HepG2 (cell line): Measurements from ENCODE around the gene ZNF12. TPM values are rescaled to one million over a fixed set of nuclear protein-coding genes. Genes with fewer than 3 reads are reported as not detected.
"Not testable (repeated sequence)": the region's sequence is repeated elsewhere in the genome, so short reads cannot be mapped to it uniquely, and the experiment has no call there.

Source experiments
- ATAC-seq: fragments of 200-7000 bp; cut with Tn5 transposase; 3 replicates; pipeline ENCODE4 v1.9.1; 2020; ENCODE audit warnings: mild to moderate bottlenecking, moderate library complexity
- BruUV-seq: library from RNA; stranded (reverse); fragments of 400-500 nt; replicated peaks from 2 replicates; lab custom pipeline; 2021; lab: Mats Ljungman, UMichigan
- CTCF ChIA-PET: fragments of 300-600 bp; formaldehyde crosslinking; extraction: SDS; loops from one replicate; lab custom pipeline; 2021; ENCODE audit warnings: low total read pairs, inconsistent platforms, low intra/inter-chr PET ratio; lab: Yijun Ruan, JAX
- POLR2A ChIA-PET: fragments of 350-600 bp; sonication (Branson Sonifier 250); formaldehyde crosslinking; loops from one replicate; lab custom pipeline; 2020; ENCODE audit warnings: antibody characterized with exemption, inconsistent platforms; lab: Yijun Ruan, JAX
- DNase-seq: peaks from one replicate; pipeline ENCODE4 v3.0.0-alpha.2; 2015; ENCODE audit warnings: low spot score
- FAIRE-seq: peaks from 3 replicates; lab custom pipeline; 2011; peaks lifted over from hg19 to GRCh38; lab: Jason Lieb, UNC
- H2AFZ ChIP-seq: one replicate; pipeline ENCODE4 v1.6.1; 2011; ENCODE audit warnings: low read length, inconsistent platforms
- H3K27ac ChIP-seq: fragments of 300-600 bp; 3 replicates; pipeline ENCODE4 v1.8.0; 2011; ENCODE audit warnings: mixed run types, mild to moderate bottlenecking, mixed read lengths, low read length, inconsistent platforms; ENCODE audit not compliant: insufficient read depth; ENCODE audit errors: extremely low read length
- H3K27me3 ChIP-seq, 2 experiments: fragments of 200-600 bp in 1 of 2; 2 replicates in 1 of 2; 3 replicates in 1 of 2; pipeline versions ENCODE4 v1.6.0 to v1.8.0; 2011; ENCODE audit warnings: low read length in 2 of 2, mild to moderate bottlenecking in 2 of 2, moderate library complexity in 2 of 2, inconsistent platforms in 1 of 2; ENCODE audit not compliant: insufficient read depth in 2 of 2, control insufficient read depth in 1 of 2
- H3K36me3 ChIP-seq, 2 experiments: fragments of 200-600 bp in 1 of 2; replicated peaks in 1 of 2; 2 replicates in 1 of 2; 3 replicates in 1 of 2; pipeline versions ENCODE4 v1.5.1 to v1.8.0; 2011; ENCODE audit warnings: low read length in 2 of 2, inconsistent platforms in 1 of 2; ENCODE audit not compliant: insufficient read depth in 2 of 2, control insufficient read depth in 1 of 2
- H3K4me1 ChIP-seq: 2 replicates; pipeline ENCODE4 v1.5.1; 2012; ENCODE audit warnings: low read length, inconsistent platforms; ENCODE audit not compliant: insufficient read depth
- H3K4me2 ChIP-seq: 2 replicates; pipeline ENCODE4 v1.6.0; 2011; ENCODE audit warnings: low read depth, low read length, inconsistent platforms
- H3K4me3 ChIP-seq, 3 experiments: fragments of 200-600 bp in 1 of 3; sonication (generic), shearing (Covaris generic) in 1 of 3; replicated peaks in 1 of 3; 2 replicates each; pipeline ENCODE4 v1.5.1; 2011 to 2016; ENCODE audit warnings: low read length in 3 of 3, inconsistent platforms in 2 of 3, low read depth in 2 of 3, mild to moderate bottlenecking in 2 of 3, control low read depth in 1 of 3, mixed read lengths in 1 of 3; ENCODE audit not compliant: insufficient read depth in 1 of 3
- H3K79me2 ChIP-seq: one replicate; pipeline ENCODE4 v1.6.1; 2011; ENCODE audit warnings: low read length, inconsistent platforms; ENCODE audit not compliant: insufficient read depth
- H3K9ac ChIP-seq: 2 replicates; pipeline ENCODE4 v1.6.0; 2011; ENCODE audit warnings: mild to moderate bottlenecking, low read depth, low read length, inconsistent platforms; ENCODE audit not compliant: insufficient read depth
- H3K9me3 ChIP-seq: 2 replicates; pipeline ENCODE4 v1.5.1; 2012; ENCODE audit warnings: mild to moderate bottlenecking, low read length
- H4K20me1 ChIP-seq: 2 replicates; pipeline ENCODE4 v1.6.0; 2011; ENCODE audit warnings: inconsistent platforms, mild to moderate bottlenecking, low read length, moderate library complexity; ENCODE audit not compliant: insufficient read depth
- ADNP ChIP-seq: sonication (generic); formaldehyde crosslinking; IDR thresholded peaks from 2 replicates; pipeline ENCODE4 v1.4.0; 2020; ENCODE audit warnings: missing genetic modification reagents
- ARID2 ChIP-seq: sonication (generic); formaldehyde crosslinking; IDR thresholded peaks from 2 replicates; pipeline ENCODE4 v1.8.1; 2022; ENCODE audit warnings: mild to moderate bottlenecking, missing genetic modification reagents, borderline replicate concordance
- ATF7 ChIP-seq, 2 experiments: fragments of 450-650 bp in 1 of 2; sonication (generic) in 1 of 2; formaldehyde crosslinking in 1 of 2; IDR thresholded peaks; 2 replicates each; pipeline versions ENCODE4 v1.4.0 to v1.6.1; 2016 to 2020; ENCODE audit warnings: antibody characterized with exemption in 1 of 2, mild to moderate bottlenecking in 1 of 2, missing genetic modification reagents in 1 of 2
- GLI4 ChIP-seq: sonication (generic); formaldehyde crosslinking; IDR thresholded peaks from 2 replicates; pipeline ENCODE4 v1.5.1; 2020; ENCODE audit warnings: missing genetic modification reagents, mild to moderate bottlenecking, moderate library complexity, borderline replicate concordance
- HIC2 ChIP-seq: sonication (generic); formaldehyde crosslinking; IDR thresholded peaks from 2 replicates; pipeline ENCODE4 v1.9.0; 2022; ENCODE audit warnings: low read depth, missing genetic modification reagents
- IRX3 ChIP-seq: sonication (generic); formaldehyde crosslinking; IDR thresholded peaks from 2 replicates; pipeline ENCODE4 v1.8.1; 2023; ENCODE audit warnings: mild to moderate bottlenecking, low read depth, missing genetic modification reagents, borderline replicate concordance
- REST ChIP-seq, 2 experiments: IDR thresholded peaks; 2 replicates each; pipeline ENCODE4 v1.6.1; 2011 to 2012; ENCODE audit warnings: low read length in 2 of 2, borderline replicate concordance in 1 of 2, low read depth in 1 of 2, mild to moderate bottlenecking in 1 of 2, moderate library complexity in 1 of 2
- SMAD9 ChIP-seq: sonication (generic); formaldehyde crosslinking; IDR thresholded peaks from 2 replicates; pipeline ENCODE4 v1.5.1; 2020; ENCODE audit warnings: mild to moderate bottlenecking, missing genetic modification reagents
- ZNF275 ChIP-seq: sonication (generic); formaldehyde crosslinking; IDR thresholded peaks from 2 replicates; pipeline ENCODE4 v1.8.0; 2022; ENCODE audit warnings: missing genetic modification reagents, mild to moderate bottlenecking, inconsistent platforms, borderline replicate concordance
- ZNF326 ChIP-seq: sonication (generic); formaldehyde crosslinking; IDR thresholded peaks from 2 replicates; pipeline ENCODE4 v1.4.0; 2020; ENCODE audit warnings: missing genetic modification reagents, borderline replicate concordance
- ZNF33B ChIP-seq: sonication (generic); formaldehyde crosslinking; IDR thresholded peaks from 2 replicates; pipeline ENCODE4 v1.5.1; 2020; ENCODE audit warnings: mild to moderate bottlenecking, missing genetic modification reagents
- WGBS: methylation state at CpG from one replicate; pipeline ENCODE4 v1.1.6; 2017; ENCODE audit warnings: low lambda C conversion rate; 5-methylcytosine and 5-hydroxymethylcytosine counted together
- in situ Hi-C: cut with HindIII; loops from 2 replicates; pipeline ENCODE4 v1.10.0; 2017; ENCODE audit warnings: low pct_unique_long_range_greater_than_20kb; ENCODE audit not compliant: extremely low pct_ligation_motif_present
- intact Hi-C: fragments of 100-400 bp; cut with micrococcal nuclease; formaldehyde crosslinking; loops from one replicate; pipeline ENCODE4 v1.10.0; 2022; ENCODE audit not compliant: unreplicated experiment
- polyA plus RNA-seq, 8 experiments: library from polyadenylated mRNA; depleted of rRNA in 3 of 8; stranded (reverse) in 7 of 8; unstranded in 1 of 8; fragments of >200 nt; fragmentation: Illumina TruSeq in 4 of 8; extraction: Trizol in 4 of 8; gene quantifications; 2 replicates each; pipeline versions ENCODE4 v1.2.1 to v1.2.3, GENCODE V29; 2011 to 2016; ENCODE audit warnings: low read depth in 4 of 8, missing spikeins in 1 of 8, mixed read lengths in 1 of 8; ENCODE audit not compliant: insufficient read depth in 1 of 8
- total RNA-seq, 5 experiments: library from RNA; depleted of rRNA; stranded (reverse); fragments of >200 nt; fragmentation: Illumina TruSeq; extraction: Trizol; gene quantifications; 2 replicates each; pipeline ENCODE4 v1.2.3, GENCODE V29; 2016; ENCODE audit warnings: low read depth in 1 of 5

The ZNF12 gene
- total and polyA plus RNA-seq, 2 of the 13 experiments (the other 11 are each of a cell fraction or from before 2014, with no cell fraction given): 21.4 to 22.8 TPM

DNA sequence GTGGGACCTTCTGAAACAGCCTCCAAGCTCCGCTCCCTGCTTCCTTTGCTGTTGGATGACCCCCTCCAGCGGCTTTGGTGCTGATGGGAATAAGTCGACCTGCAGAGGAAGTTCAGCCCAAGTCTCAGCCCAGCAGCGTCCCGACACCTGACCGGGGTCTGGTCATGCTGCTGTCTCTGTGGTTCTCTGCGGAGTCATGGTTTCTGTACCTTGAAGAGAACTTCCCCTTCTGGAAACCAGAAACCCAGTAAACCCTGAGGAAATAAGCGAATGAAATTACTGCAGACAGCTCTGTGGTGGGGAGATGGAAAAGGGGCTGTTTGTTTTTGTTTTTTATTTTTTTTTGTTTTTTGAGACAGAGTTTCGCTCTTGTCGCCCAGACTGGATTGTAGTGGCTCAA is 18.3 kb upstream of the ZNF12 start:
- TF ChIP-seq ZNF275 (CRISPR knock-in tag) (no peak), HIC2 (CRISPR knock-in tag) (no peak), ARID2 (no peak), SMAD9 (CRISPR knock-in tag) (no peak), IRX3 (CRISPR knock-in tag) (no peak), ATF7 (IDR thresholded peaks at IDR 0.05) (no peak), ATF7 (CRISPR knock-in tag; IDR thresholded peaks at IDR 0.05) (no peak), ZNF33B (CRISPR knock-in tag) (no peak), ADNP (CRISPR knock-in tag) (no peak), ZNF326 (CRISPR knock-in tag) (no peak), GLI4 (CRISPR knock-in tag) (no peak), REST (IDR thresholded peaks at IDR 0.05; ENCODE audit: borderline replicate concordance in 1 of 2, low read depth in 1 of 2, low read length in 2 of 2) (no peak)
- H3K27ac ChIP-seq: no peak overlapping the region
- 88% methylated on average over 8 of the region's 10 CpGs for WGBS
- BruUV-seq: no TSS peak
- H3K79me2 ChIP-seq: peaks cover 2% of the 10 kb centered on the region
- no peaks in the 10 kb centered on the region; a peak in 1 of 5 replicates for H3K27me3 ChIP-seq
- H3K4me1 ChIP-seq: peaks cover 9% of the 10 kb centered on the region
- no peak overlapping the region for H3K4me2 ChIP-seq
- ATAC-seq (no peak), DNase-seq (no peak), FAIRE-seq (no peak)
- CTCF ChIA-PET: no interaction called here
- no peaks in the 10 kb centered on the region for H3K9me3 ChIP-seq
- no peak overlapping the region for H3K4me3 ChIP-seq
- H4K20me1 ChIP-seq: no peaks in the 10 kb centered on the region
- no peaks in the 10 kb centered on the region for H3K36me3 ChIP-seq
- no peak overlapping the region for H3K9ac ChIP-seq
- in situ Hi-C loops: no loop called here
- POLR2A ChIA-PET: no interaction called here
- intact Hi-C loops: no loop called here
- no peak overlapping the region for H2AFZ ChIP-seq

DNA sequence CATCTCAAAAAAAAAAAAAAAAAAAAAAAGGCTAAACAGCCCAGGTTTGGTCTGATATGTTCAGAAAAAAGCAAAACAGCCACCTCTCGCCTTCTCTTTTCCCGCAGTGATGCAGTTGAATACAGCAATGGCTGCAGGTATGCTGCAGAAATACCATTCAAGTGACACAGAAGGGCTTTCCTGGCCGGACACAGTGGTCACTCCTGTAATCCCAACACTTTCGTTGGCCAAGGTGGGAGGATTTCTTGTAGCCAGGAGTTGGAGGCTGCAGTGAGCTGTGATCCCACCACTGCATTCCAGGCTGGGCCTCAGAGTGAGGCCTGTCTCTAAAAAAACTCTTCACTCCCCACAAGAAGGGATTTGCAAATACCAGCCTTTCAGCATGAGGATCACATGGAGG is 17.6 kb upstream of the ZNF12 start:
- FAIRE-seq, H4K20me1 ChIP-seq, H3K36me3 ChIP-seq, H2AFZ ChIP-seq, H3K9me3 ChIP-seq, DNase-seq, ATAC-seq, H3K27me3 ChIP-seq, H3K4me3 ChIP-seq, intact Hi-C loops, H3K9ac ChIP-seq, in situ Hi-C loops, H3K4me1 ChIP-seq, BruUV-seq, H3K4me2 ChIP-seq, CTCF ChIA-PET, POLR2A ChIA-PET, H3K27ac ChIP-seq, H3K79me2 ChIP-seq: not testable (repeated sequence)
- 70% methylated on average over 4 of the region's 4 CpGs for WGBS
